Right cardiac atrium (tissue), 5 donors: ENCODE measurements around the gene RNASE1. TPM values are rescaled to one million over a fixed set of nuclear protein-coding genes. Genes with fewer than 3 reads are reported as not detected.

Source experiments
- polyA plus RNA-seq: library from polyadenylated mRNA; stranded (reverse); fragments of 200-250 nt; gene quantifications from one replicate; pipeline ENCODE4 v1.2.3, GENCODE V29; 2013
- total RNA-seq, 4 donors: library from RNA; stranded (reverse); fragmentation: NEBNext Ultra II Directional; extraction: Animal tissue kit (Norgen Biotek cat#: 25700); gene quantifications; one replicate each; pipeline ENCODE4 v1.2.1, GENCODE V29; 2021
- donor health status: healthy with polysubstance abuse.
- donor health status: DM: no; HTN: yes; CAD: no.
- donor health status: DM: no; HTN: no; CAD: no.
- donor health status: DM: no; HTN: yes; CAD: no; lungs with severe emphysema.
- donor health status: DM: yes; HTN: yes; CAD: no.

The RNASE1 gene
- total and polyA plus RNA-seq, 5 donors, result 256 to 394 (median 290) TPM

Other genes with a start within 250 kb of the RNASE1 start
- gene RNASE9, start 241.8 kb downstream of the RNASE1 start, total RNA-seq, result not detected
- not detected for gene RNASE9, start 241.8 kb downstream of the RNASE1 start, polyA plus RNA-seq
- gene RNASE11, start 214.8 kb downstream of the RNASE1 start, total RNA-seq, result not detected
- gene RNASE11, start 214.8 kb downstream of the RNASE1 start, polyA plus RNA-seq, result not detected
- gene RNASE12, start 211.5 kb downstream of the RNASE1 start, total RNA-seq, result not detected
- gene RNASE12, start 211.5 kb downstream of the RNASE1 start, polyA plus RNA-seq, result not detected
- gene OR6S1, start 161.2 kb downstream of the RNASE1 start, total RNA-seq, result not detected
- not detected for gene OR6S1, start 161.2 kb downstream of the RNASE1 start, polyA plus RNA-seq
- gene RNASE4, start 118.3 kb downstream of the RNASE1 start, total RNA-seq, result 10 to 100 TPM; 18.0 to 20.0 (median 19.0) TPM
- 31.3 TPM for gene RNASE4, start 118.3 kb downstream of the RNASE1 start, polyA plus RNA-seq
- 1 to 10 TPM; 6.1 to 7.9 (median 7.1) TPM for gene ANG, start 114.1 kb downstream of the RNASE1 start, total RNA-seq
- 11.0 TPM for gene ANG, start 114.1 kb downstream of the RNASE1 start, polyA plus RNA-seq
- not detected for gene EDDM3A, start 57.0 kb downstream of the RNASE1 start, total RNA-seq
- not detected for gene EDDM3A, start 57.0 kb downstream of the RNASE1 start, polyA plus RNA-seq
- not detected for gene EDDM3B, start 34.4 kb downstream of the RNASE1 start, total RNA-seq
- gene EDDM3B, start 34.4 kb downstream of the RNASE1 start, polyA plus RNA-seq, result not detected
- gene RNASE6, start 21.6 kb downstream of the RNASE1 start, total RNA-seq, result 10 to 100 TPM in 2 of 4 donors, 1 to 10 TPM in 2; 5.2 to 13.9 (median 8.6) TPM
- gene RNASE6, start 21.6 kb downstream of the RNASE1 start, polyA plus RNA-seq, result 2.4 TPM
- under 1 TPM in 1 of 4 donors, not detected in 3; 0.69 TPM for gene RNASE3, start 88.5 kb upstream of the RNASE1 start, total RNA-seq
- 0.14 TPM for gene RNASE3, start 88.5 kb upstream of the RNASE1 start, polyA plus RNA-seq
- gene RNASE2, start 152.6 kb upstream of the RNASE1 start, total RNA-seq, result 10 to 100 TPM in 1 of 4 donors, 1 to 10 TPM in 3; 2.3 to 10.0 (median 5.1) TPM
- 3.8 TPM for gene RNASE2, start 152.6 kb upstream of the RNASE1 start, polyA plus RNA-seq
- 10 to 100 TPM; 27.0 to 42.4 (median 37.7) TPM for gene METTL17, start 187.1 kb upstream of the RNASE1 start, total RNA-seq
- 39.4 TPM for gene METTL17, start 187.1 kb upstream of the RNASE1 start, polyA plus RNA-seq
- under 1 TPM in 2 of 4 donors, not detected in 2; 0.29 to 0.35 TPM for gene SLC39A2, start 196.4 kb upstream of the RNASE1 start, total RNA-seq
- gene SLC39A2, start 196.4 kb upstream of the RNASE1 start, polyA plus RNA-seq, result 0.16 TPM
- gene NDRG2, start 222.2 kb upstream of the RNASE1 start, total RNA-seq, result 100 to 1,000 TPM; 219 to 368 (median 330) TPM
- gene NDRG2, start 222.2 kb upstream of the RNASE1 start, polyA plus RNA-seq, result 351 TPM
- 1 to 10 TPM in 3 of 4 donors, under 1 TPM in 1; 0.56 to 1.7 (median 1.1) TPM for gene TPPP2, start 227.4 kb upstream of the RNASE1 start, total RNA-seq
- 0.43 TPM for gene TPPP2, start 227.4 kb upstream of the RNASE1 start, polyA plus RNA-seq
- not detected for gene RNASE13, start 232.0 kb upstream of the RNASE1 start, total RNA-seq
- not detected for gene RNASE13, start 232.0 kb upstream of the RNASE1 start, polyA plus RNA-seq
- gene RNASE7, start 239.5 kb upstream of the RNASE1 start, total RNA-seq, result not detected
- gene RNASE7, start 239.5 kb upstream of the RNASE1 start, polyA plus RNA-seq, result not detected